Measurements from ENCODE around the gene NOS2.
"Not testable (repeated sequence)": the region's sequence is repeated elsewhere in the genome, so short reads cannot be mapped to it uniquely, and the experiment has no call there.

NOS2 gene

DNA sequence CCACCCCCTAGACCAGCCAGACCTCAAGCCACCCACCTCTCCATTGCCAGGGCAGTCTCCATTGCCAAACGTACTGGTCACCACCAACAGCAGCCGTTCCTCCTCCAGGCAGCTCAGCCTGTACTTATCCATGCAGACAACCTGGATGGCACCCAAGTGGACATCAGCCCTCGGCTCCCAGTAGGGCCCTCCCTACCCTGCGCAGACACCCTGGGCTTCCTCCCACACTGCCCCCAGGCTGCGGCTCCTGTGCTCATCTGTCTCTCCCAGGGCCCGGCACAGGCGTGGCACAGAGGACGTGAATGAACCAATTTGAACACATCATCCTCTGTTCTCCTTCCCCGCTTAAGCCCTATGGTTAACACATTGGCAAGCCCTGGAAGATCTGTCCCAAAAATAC is 29.5 kb downstream of the NOS2 start:
- H3K9ac ChIP-seq (ENCODE audit: low read depth in 1 of 2, low read length in 2 of 2), result no peak overlapping the region
- no peaks in the 10 kb centered on the region for H3K9me3 ChIP-seq (ENCODE audit: control insufficient read depth in 1 of 2, low read length in 2 of 2)
- no peaks in the 10 kb centered on the region for H3K4me1 ChIP-seq (ENCODE audit: control insufficient read depth in 1 of 2, insufficient read depth in 2 of 2, low read length in 2 of 2)
- peaks cover 3 to 13% of the 10 kb centered on the region in 2 donors for H3K36me3 ChIP-seq (ENCODE audit: control insufficient read depth in 1 of 2, insufficient read depth in 2 of 2, low read length in 2 of 2)
- no peaks in the 10 kb centered on the region for H3K27me3 ChIP-seq (ENCODE audit: control insufficient read depth in 1 of 2, insufficient read depth in 2 of 2, low read length in 2 of 2)
- H3K4me3 ChIP-seq (ENCODE audit: low read depth in 1 of 2, low read length in 2 of 2), result no peak overlapping the region
- no peak overlapping the region for H3K27ac ChIP-seq (ENCODE audit: low read depth, low read length)

- Histone ChIP-seq H3K4me1 (ENCODE audit: control insufficient read depth in 1 of 2, insufficient read depth in 2 of 2, low read length in 2 of 2) (no peaks in the 10 kb centered on the region), H3K4me3 (ENCODE audit: low read depth in 1 of 2, low read length in 2 of 2) (no peak overlapping the region), H3K9me3 (ENCODE audit: control insufficient read depth in 1 of 2, low read length in 2 of 2) (no peaks in the 10 kb centered on the region), H3K27me3 (ENCODE audit: control insufficient read depth in 1 of 2, insufficient read depth in 2 of 2, low read length in 2 of 2) (no peaks in the 10 kb centered on the region), H3K9ac (ENCODE audit: low read depth in 1 of 2, low read length in 2 of 2) (no peak overlapping the region), H3K27ac (ENCODE audit: low read depth, low read length) (no peak overlapping the region), H3K36me3 (ENCODE audit: control insufficient read depth in 1 of 2, insufficient read depth in 2 of 2, low read length in 2 of 2) (peaks cover 6 to 13% of the 10 kb centered on the region in 2 donors)
Measured at GRCh38 chr17:27768858-27769410, 31.4 kb downstream of the NOS2 start.

DNA sequence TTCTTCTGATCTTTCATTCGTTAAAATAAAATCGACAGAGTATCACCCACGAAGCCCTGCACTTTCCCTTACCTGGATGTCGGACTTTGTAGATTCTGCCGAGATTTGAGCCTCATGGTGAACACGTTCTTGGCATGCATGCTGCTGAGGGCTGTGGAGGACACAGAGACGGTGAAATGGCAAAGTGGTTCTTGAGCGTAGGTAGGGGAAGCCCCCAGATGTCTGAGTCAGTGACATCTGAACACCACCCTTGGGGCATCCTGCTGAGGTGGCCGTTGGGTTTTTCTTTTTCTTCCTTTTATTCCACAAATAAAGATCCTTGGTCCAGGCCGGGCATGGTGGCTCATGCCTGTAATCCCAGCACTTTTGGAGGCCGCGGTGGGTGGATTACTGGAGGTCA is 33.9 kb downstream of the NOS2 start:
- Histone ChIP-seq H3K9ac (ENCODE audit: low read depth in 1 of 2, low read length in 2 of 2) (no peak overlapping the region), H3K4me1 (ENCODE audit: control insufficient read depth in 1 of 2, insufficient read depth in 2 of 2, low read length in 2 of 2) (no peaks in the 10 kb centered on the region), H3K9me3 (ENCODE audit: control insufficient read depth in 1 of 2, low read length in 2 of 2) (no peaks in the 10 kb centered on the region), H3K4me3 (ENCODE audit: low read depth in 1 of 2, low read length in 2 of 2) (no peak overlapping the region), H3K36me3 (ENCODE audit: control insufficient read depth in 1 of 2, insufficient read depth in 2 of 2, low read length in 2 of 2) (peaks cover 6 to 13% of the 10 kb centered on the region in 2 donors), H3K27me3 (ENCODE audit: control insufficient read depth in 1 of 2, insufficient read depth in 2 of 2, low read length in 2 of 2) (no peaks in the 10 kb centered on the region), H3K27ac (ENCODE audit: low read depth, low read length) (no peak overlapping the region)

DNA sequence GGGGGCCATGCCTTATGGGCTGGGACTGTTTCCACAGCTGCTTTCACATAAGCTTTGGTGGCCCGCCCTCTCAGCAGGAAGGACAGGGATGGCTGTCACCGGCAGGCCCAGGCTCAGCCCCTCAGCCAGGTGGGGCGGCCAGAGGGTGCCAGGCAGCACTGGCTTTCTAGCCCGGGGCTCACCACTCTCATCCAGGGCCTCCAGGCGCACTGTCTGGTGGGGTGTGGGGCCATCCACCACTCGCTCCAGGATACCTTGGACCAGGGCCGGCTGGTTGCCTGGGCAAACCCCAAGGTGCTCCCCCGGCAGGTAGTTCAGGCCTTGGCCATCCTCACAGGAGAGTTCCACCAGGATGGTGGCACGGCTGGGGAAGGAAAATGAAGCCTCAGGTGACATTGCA is 35.0 kb downstream of the NOS2 start:
- H3K9me3 ChIP-seq (ENCODE audit: control insufficient read depth in 1 of 2, low read length in 2 of 2), result no peaks in the 10 kb centered on the region
- no peak overlapping the region for H3K4me3 ChIP-seq (ENCODE audit: low read depth in 1 of 2, low read length in 2 of 2)
- H3K4me1 ChIP-seq (ENCODE audit: control insufficient read depth in 1 of 2, insufficient read depth in 2 of 2, low read length in 2 of 2), result no peaks in the 10 kb centered on the region
- H3K27me3 ChIP-seq (ENCODE audit: control insufficient read depth in 1 of 2, insufficient read depth in 2 of 2, low read length in 2 of 2), result no peaks in the 10 kb centered on the region
- peaks cover 6 to 13% of the 10 kb centered on the region in 2 donors for H3K36me3 ChIP-seq (ENCODE audit: control insufficient read depth in 1 of 2, insufficient read depth in 2 of 2, low read length in 2 of 2)
- no peak overlapping the region for H3K27ac ChIP-seq (ENCODE audit: low read depth, low read length)
- H3K9ac ChIP-seq (ENCODE audit: low read depth in 1 of 2, low read length in 2 of 2), result no peak overlapping the region

- Histone ChIP-seq H3K4me3 (ENCODE audit: low read depth in 1 of 2, low read length in 2 of 2) (no peak overlapping the region), H3K9ac (ENCODE audit: low read depth in 1 of 2, low read length in 2 of 2) (no peak overlapping the region), H3K27ac (ENCODE audit: low read depth, low read length) (no peak overlapping the region), H3K4me1 (ENCODE audit: control insufficient read depth in 1 of 2, insufficient read depth in 2 of 2, low read length in 2 of 2) (no peaks in the 10 kb centered on the region), H3K27me3 (ENCODE audit: control insufficient read depth in 1 of 2, insufficient read depth in 2 of 2, low read length in 2 of 2) (no peaks in the 10 kb centered on the region), H3K36me3 (ENCODE audit: control insufficient read depth in 1 of 2, insufficient read depth in 2 of 2, low read length in 2 of 2) (peaks cover 6 to 13% of the 10 kb centered on the region in 2 donors), H3K9me3 (ENCODE audit: control insufficient read depth in 1 of 2, low read length in 2 of 2) (no peaks in the 10 kb centered on the region)
Measured at GRCh38 chr17:27764589-27764988, 35.7 kb downstream of the NOS2 start.

- Histone ChIP-seq H3K4me1 (ENCODE audit: control insufficient read depth in 1 of 2, insufficient read depth in 2 of 2, low read length in 2 of 2) (no peaks in the 10 kb centered on the region), H3K36me3 (ENCODE audit: control insufficient read depth in 1 of 2, insufficient read depth in 2 of 2, low read length in 2 of 2) (peaks cover 6 to 10% of the 10 kb centered on the region in 2 donors), H3K27ac (ENCODE audit: low read depth, low read length) (no peak overlapping the region), H3K4me3 (ENCODE audit: low read depth in 1 of 2, low read length in 2 of 2) (no peak overlapping the region), H3K27me3 (ENCODE audit: control insufficient read depth in 1 of 2, insufficient read depth in 2 of 2, low read length in 2 of 2) (no peaks in the 10 kb centered on the region), H3K9ac (ENCODE audit: low read depth in 1 of 2, low read length in 2 of 2) (no peak overlapping the region), H3K9me3 (ENCODE audit: control insufficient read depth in 1 of 2, low read length in 2 of 2) (no peaks in the 10 kb centered on the region)
Measured at GRCh38 chr17:27762527-27763305, 37.6 kb downstream of the NOS2 start.

GRCh38 chr17:27760931-27761330 is 39.4 kb downstream of the NOS2 start:
- not testable (repeated sequence) for H3K4me1 ChIP-seq (ENCODE audit: control insufficient read depth in 1 of 2, insufficient read depth in 2 of 2, low read length in 2 of 2); H3K9ac ChIP-seq (ENCODE audit: low read depth in 1 of 2, low read length in 2 of 2); H3K4me3 ChIP-seq (ENCODE audit: low read depth in 1 of 2, low read length in 2 of 2); H3K27ac ChIP-seq (ENCODE audit: low read depth, low read length); H3K27me3 ChIP-seq (ENCODE audit: control insufficient read depth in 1 of 2, insufficient read depth in 2 of 2, low read length in 2 of 2); H3K9me3 ChIP-seq (ENCODE audit: control insufficient read depth in 1 of 2, low read length in 2 of 2); H3K36me3 ChIP-seq (ENCODE audit: control insufficient read depth in 1 of 2, insufficient read depth in 2 of 2, low read length in 2 of 2)

DNA sequence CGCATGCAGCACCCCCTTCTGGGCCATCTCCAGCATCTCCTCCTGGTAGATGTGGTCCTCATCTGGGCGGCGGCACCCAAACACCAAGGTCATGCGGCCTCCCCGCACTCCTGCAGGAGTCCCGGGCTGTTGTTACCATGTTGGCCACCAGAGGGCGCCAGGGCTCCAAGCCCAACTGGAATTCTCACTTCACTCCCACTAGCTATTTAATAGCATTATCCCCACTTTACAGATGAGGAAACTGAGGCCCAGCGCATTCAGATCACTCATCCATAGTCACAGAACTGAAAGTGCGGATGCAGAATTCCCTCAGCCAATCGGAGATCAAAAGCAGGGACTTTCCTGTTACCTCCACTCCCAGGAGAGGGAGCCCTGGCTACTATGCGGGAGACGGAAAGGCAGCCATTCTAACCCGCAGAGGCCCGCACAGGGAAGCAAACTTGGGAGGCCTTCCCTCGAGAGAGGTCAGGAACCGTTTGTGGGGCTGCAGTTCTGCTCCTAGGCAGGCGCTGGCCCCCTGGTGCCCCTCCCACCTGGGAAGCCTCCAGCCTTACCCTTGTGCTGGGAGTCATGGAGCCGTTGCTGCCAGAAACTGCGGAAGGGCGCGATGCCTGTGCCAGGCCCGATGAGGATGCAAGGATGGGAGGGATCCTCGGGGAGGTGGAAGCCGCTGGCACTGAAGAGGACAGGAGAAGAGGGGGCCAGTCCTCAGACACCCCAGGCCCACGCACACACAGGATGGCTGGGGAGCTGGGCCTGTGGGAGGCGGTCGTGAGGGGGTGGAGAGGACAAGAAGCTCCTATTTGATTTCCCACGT is 40.1 kb downstream of the NOS2 start:
- no peak overlapping the region for H3K27ac ChIP-seq (ENCODE audit: low read depth, low read length)
- no peaks in the 10 kb centered on the region for H3K27me3 ChIP-seq (ENCODE audit: control insufficient read depth in 1 of 2, insufficient read depth in 2 of 2, low read length in 2 of 2)
- H3K4me1 ChIP-seq (ENCODE audit: control insufficient read depth in 1 of 2, insufficient read depth in 2 of 2, low read length in 2 of 2), result no peaks in the 10 kb centered on the region
- no peak overlapping the region for H3K9ac ChIP-seq (ENCODE audit: low read depth in 1 of 2, low read length in 2 of 2)
- H3K9me3 ChIP-seq (ENCODE audit: control insufficient read depth in 1 of 2, low read length in 2 of 2), result no peaks in the 10 kb centered on the region
- peaks cover 0 to 7% of the 10 kb centered on the region in 2 donors for H3K36me3 ChIP-seq (ENCODE audit: control insufficient read depth in 1 of 2, insufficient read depth in 2 of 2, low read length in 2 of 2)
- no peak overlapping the region for H3K4me3 ChIP-seq (ENCODE audit: low read depth in 1 of 2, low read length in 2 of 2)

GRCh38 chr17:27759528-27759927 is 40.8 kb downstream of the NOS2 start:
- Histone ChIP-seq H3K9me3 (ENCODE audit: control insufficient read depth in 1 of 2, low read length in 2 of 2) (no peaks in the 10 kb centered on the region), H3K27ac (ENCODE audit: low read depth, low read length) (no peak overlapping the region), H3K36me3 (ENCODE audit: control insufficient read depth in 1 of 2, insufficient read depth in 2 of 2, low read length in 2 of 2) (peaks cover 0 to 6% of the 10 kb centered on the region in 2 donors), H3K4me1 (ENCODE audit: control insufficient read depth in 1 of 2, insufficient read depth in 2 of 2, low read length in 2 of 2) (no peaks in the 10 kb centered on the region), H3K27me3 (ENCODE audit: control insufficient read depth in 1 of 2, insufficient read depth in 2 of 2, low read length in 2 of 2) (no peaks in the 10 kb centered on the region), H3K9ac (ENCODE audit: low read depth in 1 of 2, low read length in 2 of 2) (no peak overlapping the region), H3K4me3 (ENCODE audit: low read depth in 1 of 2, low read length in 2 of 2) (no peak overlapping the region)
